Measurements from ENCODE around the gene FAM78A. TPM values are rescaled to one million over a fixed set of nuclear protein-coding genes. Genes with fewer than 3 reads are reported as not detected.

FAM78A gene
- total and polyA plus RNA-seq, 2 donors (not counting 1 experiment from before 2014, with no cell fraction given): 42.9 to 58.3 TPM

DNA sequence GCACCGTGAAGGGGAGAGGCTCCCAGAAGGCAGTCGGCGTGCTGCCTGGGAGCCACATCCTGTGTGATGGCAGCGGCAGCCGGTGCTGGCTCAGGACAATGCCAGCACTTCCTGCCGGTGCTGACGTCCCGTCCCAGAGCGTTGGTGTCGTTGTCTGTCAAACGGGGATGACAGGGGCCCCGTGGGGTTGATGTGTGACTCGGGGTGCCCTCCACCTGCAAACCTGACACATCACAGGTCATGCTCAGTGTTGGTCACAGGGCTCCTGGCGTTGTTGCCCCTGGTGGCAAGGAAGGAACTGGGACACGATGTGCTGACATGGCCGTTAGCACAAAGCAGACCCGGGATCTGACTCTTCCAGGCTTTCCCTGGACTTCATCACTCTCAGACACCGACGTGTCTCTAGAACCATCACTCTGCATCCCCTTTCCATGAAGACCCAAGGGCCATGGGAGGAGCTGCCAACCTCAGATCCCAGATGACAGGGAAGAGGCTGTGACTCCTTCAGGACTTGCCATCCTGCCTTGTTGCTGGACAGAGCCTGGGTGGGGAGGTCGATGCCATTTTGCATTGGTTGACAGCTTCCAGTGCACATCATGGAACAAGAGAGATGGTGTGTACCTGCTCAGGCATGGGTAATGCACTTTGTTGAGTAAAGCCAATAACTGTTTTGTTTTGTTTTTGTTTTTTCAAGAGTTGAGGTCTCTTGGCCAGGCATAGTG, 34.7 kb upstream of the FAM78A start:
- Mint-ChIP-seq H3K4me3 (peak overlapping the region; percentile 41), H3K9me3 (ENCODE audit: insufficient read depth) (no peaks in the 10 kb centered on the region), H3K27me3 (peaks cover 8% of the 10 kb centered on the region), H3K27ac (no peak overlapping the region), H3K4me1 (peaks cover 8% of the 10 kb centered on the region)
- H3K4me3 ChIP-seq (ENCODE audit: control extremely low read depth in 1 of 5, extremely low read depth in 1 of 5, insufficient read depth in 1 of 5, low read depth in 2 of 5, low read length in 4 of 5): no peak overlapping the region
- no peak overlapping the region for H3K27ac ChIP-seq (ENCODE audit: low read length in 2 of 2)
- no peaks in the 10 kb centered on the region for H4K20me1 ChIP-seq (ENCODE audit: control insufficient read depth, insufficient read depth, low read length, poor library complexity, severe bottlenecking)
- H3K9me3 ChIP-seq (ENCODE audit: control extremely low read depth in 1 of 3, control insufficient read depth in 2 of 3, insufficient read depth in 1 of 3, low read length in 2 of 3): peaks cover 0 to 9% (median 0%) of the 10 kb centered on the region in 3 donors
- no peak overlapping the region for H3K9ac ChIP-seq (ENCODE audit: low read length)
- intact Hi-C loops (cut with micrococcal nuclease): no loop called here
- peak overlapping the region; percentile 68 for H2AFZ ChIP-seq (ENCODE audit: insufficient read depth, low read depth, low read length, poor library complexity, severe bottlenecking)
- H3K27me3 ChIP-seq (replicated peaks in 1 of 4; ENCODE audit: control extremely low read depth in 1 of 4, control insufficient read depth in 3 of 4, insufficient read depth in 4 of 4, low read length in 3 of 4): peaks cover 0 to 6% (median 0%) of the 10 kb centered on the region in 4 experiments
- ATAC-seq (ENCODE audit: low read depth) (peak; percentile 36), DNase-seq (peak; percentile 45)
- H3K4me1 ChIP-seq (ENCODE audit: control insufficient read depth in 2 of 2, insufficient read depth in 2 of 2, low read length in 2 of 2): peaks cover 5 to 7% of the 10 kb centered on the region in 2 donors
- ChIA-PET CTCF (no interaction called here), POLR2A (interaction anchor here (0.5 to 0.6 kb wide), 2 partner anchors 57 to 60 kb away, joined by 4 read pairs; no protein-coding TSS in a partner anchor)
- no peaks in the 10 kb centered on the region for H3K36me3 ChIP-seq (replicated peaks in 1 of 2; ENCODE audit: control extremely low read depth in 1 of 2, control insufficient read depth in 1 of 2, extremely low read depth in 1 of 2, insufficient read depth in 2 of 2, low read length in 1 of 2)
- peak overlapping the region; percentile 53 for H3K4me2 ChIP-seq (replicated peaks; ENCODE audit: low read depth, low read length, poor library complexity, severe bottlenecking)
- WGBS (ENCODE audit: insufficient coverage): 21% methylated on average over 20 of the region's 20 CpGs
- TF ChIP-seq EZH2 (IDR thresholded peaks at IDR 0.05; ENCODE audit: borderline replicate concordance, insufficient read depth, low read depth, low read length, poor library complexity, severe bottlenecking): no peak
- TF ChIP-seq, protein P1, sequence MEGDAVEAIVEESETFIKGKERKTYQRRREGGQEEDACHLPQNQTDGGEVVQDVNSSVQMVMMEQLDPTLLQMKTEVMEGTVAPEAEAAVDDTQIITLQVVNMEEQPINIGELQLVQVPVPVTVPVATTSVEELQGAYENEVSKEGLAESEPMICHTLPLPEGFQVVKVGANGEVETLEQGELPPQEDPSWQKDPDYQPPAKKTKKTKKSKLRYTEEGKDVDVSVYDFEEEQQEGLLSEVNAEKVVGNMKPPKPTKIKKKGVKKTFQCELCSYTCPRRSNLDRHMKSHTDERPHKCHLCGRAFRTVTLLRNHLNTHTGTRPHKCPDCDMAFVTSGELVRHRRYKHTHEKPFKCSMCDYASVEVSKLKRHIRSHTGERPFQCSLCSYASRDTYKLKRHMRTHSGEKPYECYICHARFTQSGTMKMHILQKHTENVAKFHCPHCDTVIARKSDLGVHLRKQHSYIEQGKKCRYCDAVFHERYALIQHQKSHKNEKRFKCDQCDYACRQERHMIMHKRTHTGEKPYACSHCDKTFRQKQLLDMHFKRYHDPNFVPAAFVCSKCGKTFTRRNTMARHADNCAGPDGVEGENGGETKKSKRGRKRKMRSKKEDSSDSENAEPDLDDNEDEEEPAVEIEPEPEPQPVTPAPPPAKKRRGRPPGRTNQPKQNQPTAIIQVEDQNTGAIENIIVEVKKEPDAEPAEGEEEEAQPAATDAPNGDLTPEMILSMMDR (IDR thresholded peaks at IDR 0.05): no peak
- H3K79me2 ChIP-seq (ENCODE audit: control insufficient read depth, insufficient read depth, low read length): no peaks in the 10 kb centered on the region

DNA sequence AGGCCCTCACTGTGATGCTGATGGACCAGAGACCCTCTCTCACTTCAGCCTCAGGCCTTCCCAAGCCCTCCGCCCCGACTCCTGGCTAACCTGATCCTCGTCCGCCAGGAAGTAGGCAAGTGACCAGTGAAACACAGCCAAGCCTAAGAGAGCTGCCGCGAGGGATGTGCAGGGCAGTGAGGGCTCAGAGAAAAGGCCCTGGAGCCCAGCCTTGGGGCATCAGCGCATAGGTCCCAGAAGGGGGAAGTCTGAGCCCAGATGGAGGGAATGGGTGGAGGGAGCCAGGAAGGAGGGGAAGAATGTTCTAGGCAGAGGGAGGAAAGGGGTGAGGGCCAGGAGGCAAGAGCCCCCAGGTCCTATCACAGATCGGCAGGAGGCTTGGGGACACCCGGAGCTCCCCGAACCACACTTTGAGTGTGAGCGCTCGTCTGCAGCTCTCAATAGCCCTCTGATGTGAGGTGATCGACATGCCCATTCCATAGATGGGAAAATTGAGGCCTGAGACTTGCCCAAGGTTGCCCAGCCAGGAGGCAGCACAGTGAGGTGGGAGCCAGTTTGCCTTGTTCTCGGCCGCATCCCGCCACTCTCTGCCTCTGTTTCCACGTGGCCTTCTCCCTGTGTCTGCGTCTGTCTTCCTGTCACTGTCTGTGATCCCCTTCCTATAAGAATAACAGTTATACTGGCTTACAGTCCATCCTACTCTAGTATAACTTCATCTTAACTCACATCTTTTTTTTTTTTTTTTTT, 33.4 kb upstream of the FAM78A start:
- Histone ChIP-seq H3K79me2 (ENCODE audit: control insufficient read depth, insufficient read depth, low read length) (no peaks in the 10 kb centered on the region), H3K27me3 (replicated peaks in 1 of 4; ENCODE audit: control extremely low read depth in 1 of 4, control insufficient read depth in 3 of 4, insufficient read depth in 4 of 4, low read length in 3 of 4) (no peaks in the 10 kb centered on the region), H3K4me1 (ENCODE audit: control insufficient read depth in 2 of 2, insufficient read depth in 2 of 2, low read length in 2 of 2) (peaks cover 5 to 7% of the 10 kb centered on the region in 2 donors), H4K20me1 (ENCODE audit: control insufficient read depth, insufficient read depth, low read length, poor library complexity, severe bottlenecking) (no peaks in the 10 kb centered on the region), H3K9me3 (ENCODE audit: control extremely low read depth in 1 of 3, control insufficient read depth in 2 of 3, insufficient read depth in 1 of 3, low read length in 2 of 3) (peaks cover 0 to 5% (median 0%) of the 10 kb centered on the region in 3 donors), H2AFZ (ENCODE audit: insufficient read depth, low read depth, low read length, poor library complexity, severe bottlenecking) (no peak overlapping the region), H3K4me3 (ENCODE audit: control extremely low read depth in 1 of 5, extremely low read depth in 1 of 5, insufficient read depth in 1 of 5, low read depth in 2 of 5, low read length in 4 of 5) (no peak overlapping the region), H3K36me3 (replicated peaks in 1 of 2; ENCODE audit: control extremely low read depth in 1 of 2, control insufficient read depth in 1 of 2, extremely low read depth in 1 of 2, insufficient read depth in 2 of 2, low read length in 1 of 2) (no peaks in the 10 kb centered on the region), H3K27ac (ENCODE audit: low read length in 2 of 2) (no peak overlapping the region), H3K4me2 (replicated peaks; ENCODE audit: low read depth, low read length, poor library complexity, severe bottlenecking) (no peak overlapping the region), H3K9ac (ENCODE audit: low read length) (no peak overlapping the region)
- no peak for TF ChIP-seq EZH2 (IDR thresholded peaks at IDR 0.05; ENCODE audit: borderline replicate concordance, insufficient read depth, low read depth, low read length, poor library complexity, severe bottlenecking)
- TF ChIP-seq, protein P1 (IDR thresholded peaks at IDR 0.05): no peak
- Mint-ChIP-seq H3K27ac (no peak overlapping the region), H3K27me3 (peaks cover 8% of the 10 kb centered on the region), H3K9me3 (ENCODE audit: insufficient read depth) (no peaks in the 10 kb centered on the region), H3K4me1 (peaks cover 8% of the 10 kb centered on the region), H3K4me3 (no peak overlapping the region)
- DNase-seq (no peak), ATAC-seq (ENCODE audit: low read depth) (no peak)
- POLR2A ChIA-PET: no interaction called here
- intact Hi-C loops (cut with micrococcal nuclease): no loop called here
- WGBS (ENCODE audit: insufficient coverage): 91% methylated on average over 18 of the region's 18 CpGs
- CTCF ChIA-PET: no interaction called here

Data from B cell (primary cell).